GM12878 (cell line): Measurements from ENCODE around the gene MTFP1. TPM values are rescaled to one million over a fixed set of nuclear protein-coding genes. Genes with fewer than 3 reads are reported as not detected.

Experiments used
- ATAC-seq: fragments of 200-7000 bp; cut with Tn5 transposase; 3 replicates; pipeline ENCODE4 v1.9.1; 2020; ENCODE audit warnings: mild to moderate bottlenecking, moderate library complexity
- BruUV-seq: library from RNA; stranded (reverse); fragments of 400-500 nt; replicated peaks from 2 replicates; lab custom pipeline; 2021; lab: Mats Ljungman, UMichigan
- CTCF ChIA-PET: fragments of 300-600 bp; sonication (Branson Sonifier 250); formaldehyde crosslinking; extraction: SDS; loops from one replicate; lab custom pipeline; 2021; ENCODE audit warnings: inconsistent platforms; lab: Yijun Ruan, JAX
- POLR2A ChIA-PET: fragments of 350-600 bp; formaldehyde crosslinking; extraction: SDS; loops from one replicate; lab custom pipeline; 2021; ENCODE audit warnings: inconsistent platforms; lab: Charles Lee
- RAD21 ChIA-PET: fragments of 300-600 bp; sonication (Branson Sonifier 250); formaldehyde crosslinking; loops from one replicate; lab custom pipeline; 2023; ENCODE audit warnings: antibody characterized with exemption; ENCODE audit not compliant: unreplicated experiment; lab: Charles Lee
- SMC1A ChIA-PET: fragments of 300-600 bp; sonication (Branson Sonifier 250); formaldehyde crosslinking; loops from one replicate; lab custom pipeline; 2023; ENCODE audit not compliant: unreplicated experiment, uncharacterized antibody; lab: Charles Lee
- DNase-seq: peaks from one replicate; pipeline ENCODE4 v3.0.0-alpha.2; 2011; ENCODE audit warnings: low read depth, low spot score
- FAIRE-seq: peaks from 3 replicates; lab custom pipeline; 2011; peaks lifted over from hg19 to GRCh38; lab: Jason Lieb, UNC
- H2AFZ ChIP-seq: 2 replicates; pipeline ENCODE4 v1.6.0; 2011; ENCODE audit warnings: low read depth, low read length, control low read depth; ENCODE audit not compliant: control insufficient read depth
- H3K27ac ChIP-seq: 2 replicates; pipeline ENCODE4 v1.5.1; 2011; ENCODE audit warnings: control low read depth; ENCODE audit not compliant: control insufficient read depth, insufficient read depth
- H3K27me3 ChIP-seq, 2 experiments: replicated peaks in 1 of 2; 2 replicates each; pipeline versions ENCODE4 v1.6.0 to v1.6.1; 2011; ENCODE audit warnings: low read length in 1 of 2; ENCODE audit not compliant: control insufficient read depth in 2 of 2, insufficient read depth in 2 of 2
- H3K36me3 ChIP-seq, 2 experiments: 2 replicates each; pipeline ENCODE4 v1.5.1; 2011; ENCODE audit warnings: low read length in 1 of 2; ENCODE audit not compliant: control insufficient read depth in 2 of 2, insufficient read depth in 2 of 2
- H3K4me1 ChIP-seq: 2 replicates; pipeline ENCODE4 v1.6.1; 2011; ENCODE audit warnings: mild to moderate bottlenecking, low read length, moderate library complexity, mixed read lengths; ENCODE audit not compliant: control insufficient read depth, insufficient read depth
- H3K4me2 ChIP-seq: 2 replicates; pipeline ENCODE4 v1.6.0; 2011; ENCODE audit warnings: control low read depth; ENCODE audit not compliant: control insufficient read depth, insufficient read depth
- H3K4me3 ChIP-seq: fragments of 200-600 bp; sonication (generic); 2 replicates; pipeline ENCODE4 v1.5.1; 2016
- H3K79me2 ChIP-seq: 2 replicates; pipeline ENCODE4 v1.6.0; 2011; ENCODE audit warnings: low read length; ENCODE audit not compliant: control insufficient read depth, insufficient read depth
- H3K9ac ChIP-seq: 2 replicates; pipeline ENCODE4 v1.8.0; 2011; ENCODE audit warnings: low read length, control low read depth, mixed read lengths; ENCODE audit not compliant: control insufficient read depth, insufficient read depth
- H3K9me3 ChIP-seq: replicated peaks from 3 replicates; pipeline ENCODE4 v1.5.1; 2011; ENCODE audit warnings: mild to moderate bottlenecking, low read length; ENCODE audit not compliant: control insufficient read depth, insufficient read depth
- H4K20me1 ChIP-seq: 2 replicates; pipeline ENCODE4 v1.6.0; 2011; ENCODE audit not compliant: control insufficient read depth, insufficient read depth
- CEBPZ ChIP-seq: fragments of 150-350 bp; IDR thresholded peaks from 2 replicates; pipeline ENCODE4 v1.6.1; 2016; ENCODE audit warnings: low read depth, low read length
- POLR2A ChIP-seq: IDR thresholded peaks from 2 replicates; pipeline ENCODE4 v1.6.1; 2011; ENCODE audit warnings: low read depth, mild to moderate bottlenecking, low read length
- SPI1 ChIP-seq: IDR thresholded peaks from 2 replicates; pipeline ENCODE4 v1.6.1; 2011; ENCODE audit warnings: low read depth, mild to moderate bottlenecking, low read length, moderate library complexity, borderline replicate concordance; ENCODE audit not compliant: insufficient read depth
- ZBTB40 ChIP-seq: fragments of 450-650 bp; IDR thresholded peaks from 2 replicates; pipeline ENCODE4 v1.6.1; 2016; ENCODE audit warnings: mild to moderate bottlenecking, moderate library complexity, borderline replicate concordance
- WGBS: methylation state at CpG from one replicate; pipeline ENCODE4 v1.1.6; 2016; ENCODE audit warnings: low lambda C conversion rate; ENCODE audit not compliant: insufficient replicate concordance, insufficient coverage; ENCODE audit errors: missing lambda C conversion rate; 5-methylcytosine and 5-hydroxymethylcytosine counted together
- in situ Hi-C: fragments of 300-500 bp; cut with MboI; formaldehyde crosslinking; loops from 9 replicates; pipeline ENCODE4 v1.14.3; 2018; ENCODE audit warnings: mixed read lengths
- intact Hi-C: fragments of 100-400 bp; cut with micrococcal nuclease; formaldehyde crosslinking; loops from one replicate; pipeline ENCODE4 v1.14.2; 2022; ENCODE audit not compliant: unreplicated experiment
- polyA plus RNA-seq, 11 experiments: library from polyadenylated mRNA; depleted of rRNA in 4 of 11; unstranded in 6 of 11; stranded (reverse) in 5 of 11; fragments of >200 nt; fragmentation: Nextera tagmentation in 4 of 11; fragmentation: Illumina TruSeq in 1 of 11; extraction: Ambion mirVana in 4 of 11; extraction: Trizol in 1 of 11; gene quantifications; 1 replicate in 1 of 11; 2 replicates in 10 of 11; pipeline versions ENCODE4 v1.2.1 to v1.2.3, GENCODE V29; 2011 to 2016; ENCODE audit warnings: inconsistent platforms in 2 of 11, missing spikeins in 2 of 11, low read depth in 1 of 11
- total RNA-seq, 4 experiments: library from RNA; depleted of rRNA in 3 of 4; stranded (reverse); fragments of >200 nt in 3 of 4; fragmentation: Illumina TruSeq in 1 of 4; extraction: Trizol in 1 of 4; gene quantifications; 2 replicates each; pipeline versions ENCODE4 v1.2.1 to v1.2.3, GENCODE V29; 2013 to 2021

Gene MTFP1
- total and polyA plus RNA-seq, 10 of the 15 experiments (the other 5 are each of a cell fraction or from before 2014, with no cell fraction given) = 20.5 to 133 (median 59.8) TPM

- ChIA-PET SMC1A (no interaction called here), RAD21 (no interaction called here), CTCF (no interaction called here), POLR2A (no interaction called here)
- intact Hi-C loops (no loop called here), in situ Hi-C loops (no loop called here)
- Histone ChIP-seq H3K79me2 (no peaks in the 10 kb centered on the region), H3K27me3 (no peaks in the 10 kb centered on the region; a peak in 1 of 4 replicates), H3K36me3 (no peaks in the 10 kb centered on the region), H3K27ac (no peak overlapping the region), H3K9me3 (no peaks in the 10 kb centered on the region), H3K4me2 (no peak overlapping the region), H3K4me3 (no peak overlapping the region), H2AFZ (no peak overlapping the region), H4K20me1 (no peaks in the 10 kb centered on the region), H3K9ac (no peak overlapping the region), H3K4me1 (no peaks in the 10 kb centered on the region; the same call in 1 of the 2 replicates)
- WGBS = 73% methylated on average over 8 of the region's 8 CpGs
- TF ChIP-seq SPI1 (no peak), ZBTB40 (no peak), POLR2A (no peak), CEBPZ (no peak)
- BruUV-seq = no TSS peak
- FAIRE-seq (no peak), DNase-seq (no peak), ATAC-seq (no peak)
Observed at GRCh38 chr22:30455075-30455840, 29.7 kb downstream of the MTFP1 start.
